Measurements from ENCODE around the gene ACD.
A peak's percentile ranks its signal among the peaks of the same experiment; 100 is the strongest.

The ACD gene

DNA sequence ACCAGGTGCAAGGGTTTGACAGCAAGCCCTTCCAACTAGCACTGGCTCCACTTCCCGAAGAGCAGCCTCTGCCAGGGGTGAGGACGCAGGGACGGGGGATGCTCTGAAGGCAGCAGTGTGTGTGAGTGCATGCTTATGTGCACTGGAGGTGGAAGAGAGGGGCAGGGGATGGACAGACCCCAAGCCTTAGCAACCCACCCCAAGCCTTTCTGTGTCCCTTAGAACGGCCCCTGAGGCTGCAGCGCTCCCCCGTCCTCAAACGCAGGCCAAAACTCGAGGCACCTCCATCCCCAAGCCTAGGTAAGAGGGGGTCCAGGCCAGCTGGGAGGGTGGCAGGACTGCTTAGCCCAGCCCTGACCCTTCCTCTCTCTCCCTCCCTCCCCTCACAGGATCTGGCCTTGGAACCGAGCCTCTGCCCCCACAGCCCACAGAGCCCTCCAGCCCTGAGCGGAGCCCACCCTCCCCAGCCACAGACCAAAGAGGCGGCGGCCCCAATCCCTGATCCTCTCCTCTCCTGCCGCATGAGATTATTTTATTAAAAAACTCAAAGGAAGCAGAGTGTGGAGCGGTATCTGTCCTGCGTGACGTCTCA lies 2.9 kb downstream of the ACD start:
- TF ChIP-seq CTCF (IDR thresholded peaks at IDR 0.05; ENCODE audit: low read depth, low read length, missing control alignments) = no peak
- no peak for DNase-seq (ENCODE audit: extremely low read depth, low read depth)
- H3K4me3 ChIP-seq (replicated peaks; ENCODE audit: low read depth, low read length) = no peak overlapping the region

GRCh38 chr16:67656344-67657016 lies 3.6 kb downstream of the ACD start:
- no peak for TF ChIP-seq CTCF (IDR thresholded peaks at IDR 0.05; ENCODE audit: low read depth, low read length, missing control alignments)
- no peak overlapping the region for H3K4me3 ChIP-seq (replicated peaks; ENCODE audit: low read depth, low read length)
- no peak for DNase-seq (ENCODE audit: extremely low read depth, low read depth)

DNA sequence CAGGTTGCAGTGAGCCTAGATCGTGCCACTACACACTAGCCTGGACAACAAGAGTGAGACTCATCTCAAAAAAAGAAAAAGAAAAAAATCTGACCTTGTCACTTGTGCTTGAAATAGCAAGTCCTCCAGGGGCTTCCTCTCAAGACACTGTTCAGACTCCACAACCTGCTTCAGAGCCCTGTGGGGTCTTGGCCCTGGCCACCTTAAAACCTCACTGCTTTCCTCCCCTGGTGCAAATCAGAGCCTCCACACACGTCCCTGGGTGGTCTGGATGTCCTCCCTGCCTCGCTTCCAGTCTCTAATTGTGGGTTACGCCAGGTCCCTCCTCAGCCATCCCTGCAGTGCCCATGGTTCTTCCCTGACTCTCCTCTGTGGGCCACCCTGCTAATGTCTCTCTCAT lies 4.7 kb downstream of the ACD start:
- H3K4me3 ChIP-seq (replicated peaks; ENCODE audit: low read depth, low read length) = no peak overlapping the region
- no peak for DNase-seq (ENCODE audit: extremely low read depth, low read depth)
- no peak for TF ChIP-seq CTCF (IDR thresholded peaks at IDR 0.05; ENCODE audit: low read depth, low read length, missing control alignments)

GRCh38 chr16:67654403-67654911 lies 5.6 kb downstream of the ACD start:
- no peak overlapping the region for H3K4me3 ChIP-seq (replicated peaks; ENCODE audit: low read depth, low read length)
- no peak for TF ChIP-seq CTCF (IDR thresholded peaks at IDR 0.05; ENCODE audit: low read depth, low read length, missing control alignments)
- no peak for DNase-seq (ENCODE audit: extremely low read depth, low read depth)

DNA sequence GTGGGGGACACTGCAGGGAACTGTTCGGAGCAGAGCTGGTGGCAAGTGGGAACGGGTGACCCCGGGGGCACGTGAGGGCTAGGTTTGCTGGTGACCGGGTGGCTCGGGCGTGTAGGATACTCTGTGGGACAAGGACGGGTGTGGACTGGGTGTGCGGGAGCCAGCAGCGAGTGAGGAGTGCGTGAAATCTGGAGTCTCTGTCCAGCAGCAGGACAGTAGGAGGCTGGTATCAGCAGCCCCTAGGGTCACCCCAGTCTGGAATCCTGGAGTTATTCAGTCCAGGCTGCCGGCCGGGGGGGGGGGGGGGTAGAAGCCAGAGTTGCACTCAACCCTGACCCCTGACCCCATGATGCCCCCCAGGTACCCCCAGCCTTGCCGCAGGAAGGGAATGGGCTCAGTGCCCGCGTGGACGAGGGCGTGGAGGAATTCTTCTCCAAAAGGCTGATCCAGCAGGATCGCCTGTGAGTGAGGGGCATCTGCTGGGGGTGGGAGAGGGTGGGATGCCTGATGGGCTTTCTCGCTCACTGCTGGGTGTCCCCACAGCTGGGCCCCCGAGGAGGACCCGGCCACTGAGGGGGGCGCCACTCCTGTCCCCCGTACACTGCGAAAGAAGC lies 6.2 kb downstream of the ACD start:
- DNase-seq (ENCODE audit: extremely low read depth, low read depth) = no peak
- peak overlapping the region; percentile 33 for H3K4me3 ChIP-seq (replicated peaks; ENCODE audit: low read depth, low read length)
- no peak for TF ChIP-seq CTCF (IDR thresholded peaks at IDR 0.05; ENCODE audit: low read depth, low read length, missing control alignments)

- H3K4me3 ChIP-seq (replicated peaks; ENCODE audit: low read depth, low read length) = peak overlapping the region; percentile 33
- DNase-seq (ENCODE audit: extremely low read depth, low read depth) = no peak
- TF ChIP-seq CTCF (IDR thresholded peaks at IDR 0.05; ENCODE audit: low read depth, low read length, missing control alignments) = no peak
These were observed 6.8 kb downstream of the ACD start for GRCh38 chr16:67653128-67653788.
